Type B pancreatic cell (in vitro differentiated cells): ENCODE data around the gene UNC45A. TPM values are rescaled to one million over a fixed set of nuclear protein-coding genes. Genes with fewer than 3 reads are reported as not detected.
"Not testable (repeated sequence)": the region's sequence is repeated elsewhere in the genome, so short reads cannot be mapped to it uniquely, and the experiment has no call there.

Experiments
- DNase-seq: peaks from one replicate; pipeline ENCODE4 v3.0.0; 2021; ENCODE audit warnings: mixed read lengths; ENCODE audit not compliant: unreplicated experiment; ENCODE audit errors: extremely low spot score
- H3K27ac Mint-ChIP-seq: 2 replicates; pipeline ENCODE4 v1.8.0; 2021; ENCODE audit warnings: mild to moderate bottlenecking, mixed read lengths
- H3K27me3 Mint-ChIP-seq: 2 replicates; pipeline ENCODE4 v1.8.0; 2021; ENCODE audit warnings: mixed read lengths
- H3K36me3 Mint-ChIP-seq: 2 replicates; pipeline ENCODE4 v1.8.0; 2021; ENCODE audit warnings: mixed read lengths
- H3K4me1 Mint-ChIP-seq: one replicate; pipeline ENCODE4 v1.8.0; 2021; ENCODE audit warnings: mixed read lengths; ENCODE audit not compliant: unreplicated experiment
- H3K4me3 Mint-ChIP-seq: 2 replicates; pipeline ENCODE4 v1.8.0; 2021; ENCODE audit warnings: mild to moderate bottlenecking, mixed read lengths
- H3K9me3 Mint-ChIP-seq: 2 replicates; pipeline ENCODE4 v1.8.0; 2021; ENCODE audit warnings: mixed read lengths
- CTCF ChIP-seq: fragments of 200-600 bp; sonication (generic); conservative IDR thresholded peaks from 2 replicates; pipeline ENCODE4 v1.5.0; 2021; ENCODE audit warnings: antibody characterized with exemption, mild to moderate bottlenecking
- total RNA-seq: library from RNA; stranded (reverse); gene quantifications from 2 replicates; pipeline ENCODE4 v1.2.1, GENCODE V29; 2021; ENCODE audit warnings: low replicate concordance

Gene UNC45A
- total RNA-seq, 1 donor from 2014 or later: 78.9 TPM

GRCh38 chr15:90905306-90906180 lies 29.5 kb upstream of the UNC45A start:
- Mint-ChIP-seq H3K4me3 (no peak overlapping the region), H3K36me3 (peaks cover 10% of the 10 kb centered on the region), H3K9me3 (no peaks in the 10 kb centered on the region), H3K4me1 (peaks cover 9% of the 10 kb centered on the region), H3K27ac (no peak overlapping the region), H3K27me3 (no peaks in the 10 kb centered on the region)
- TF ChIP-seq CTCF: no peak
- DNase-seq: no peak

- Mint-ChIP-seq H3K27ac (no peak overlapping the region), H3K4me1 (peaks cover 6% of the 10 kb centered on the region), H3K9me3 (no peaks in the 10 kb centered on the region), H3K36me3 (peaks cover 10% of the 10 kb centered on the region), H3K27me3 (no peaks in the 10 kb centered on the region), H3K4me3 (no peak overlapping the region)
- no peak for DNase-seq
- TF ChIP-seq CTCF: no peak
Measured at GRCh38 chr15:90906181-90906849, 28.8 kb upstream of the UNC45A start.

GRCh38 chr15:90907051-90907660 lies 27.9 kb upstream of the UNC45A start:
- no peaks in the 10 kb centered on the region for H3K9me3 Mint-ChIP-seq
- no peak overlapping the region for H3K4me3 Mint-ChIP-seq
- H3K27me3 Mint-ChIP-seq: no peaks in the 10 kb centered on the region
- H3K27ac Mint-ChIP-seq: no peak overlapping the region
- H3K36me3 Mint-ChIP-seq: peaks cover 10% of the 10 kb centered on the region
- TF ChIP-seq CTCF: no peak
- no peak for DNase-seq
- no peaks in the 10 kb centered on the region for H3K4me1 Mint-ChIP-seq

GRCh38 chr15:90907838-90908507 lies 27.1 kb upstream of the UNC45A start:
- Mint-ChIP-seq H3K27me3 (no peaks in the 10 kb centered on the region), H3K27ac (no peak overlapping the region), H3K9me3 (no peaks in the 10 kb centered on the region), H3K4me1 (no peaks in the 10 kb centered on the region), H3K36me3 (peaks cover 10% of the 10 kb centered on the region), H3K4me3 (no peak overlapping the region)
- TF ChIP-seq CTCF: no peak
- no peak for DNase-seq

- not testable (repeated sequence) for H3K36me3 Mint-ChIP-seq, H3K9me3 Mint-ChIP-seq, H3K4me1 Mint-ChIP-seq, DNase-seq, H3K27ac Mint-ChIP-seq, H3K4me3 Mint-ChIP-seq, H3K27me3 Mint-ChIP-seq
Measured at GRCh38 chr15:90909449-90909848, 25.6 kb upstream of the UNC45A start.
